NCI-H1092 (cell line): ENCODE data around the gene SERHL2.
A peak's percentile ranks its signal among the peaks of the same experiment; 100 is the strongest.
"Not testable (repeated sequence)": the region's sequence is repeated elsewhere in the genome, so short reads cannot be mapped to it uniquely, and the experiment has no call there.

Experiments
- DNase-seq: peaks from one replicate; lab custom pipeline; 2025; lab: John Stamatoyannopoulos, UW

The SERHL2 gene

DNA sequence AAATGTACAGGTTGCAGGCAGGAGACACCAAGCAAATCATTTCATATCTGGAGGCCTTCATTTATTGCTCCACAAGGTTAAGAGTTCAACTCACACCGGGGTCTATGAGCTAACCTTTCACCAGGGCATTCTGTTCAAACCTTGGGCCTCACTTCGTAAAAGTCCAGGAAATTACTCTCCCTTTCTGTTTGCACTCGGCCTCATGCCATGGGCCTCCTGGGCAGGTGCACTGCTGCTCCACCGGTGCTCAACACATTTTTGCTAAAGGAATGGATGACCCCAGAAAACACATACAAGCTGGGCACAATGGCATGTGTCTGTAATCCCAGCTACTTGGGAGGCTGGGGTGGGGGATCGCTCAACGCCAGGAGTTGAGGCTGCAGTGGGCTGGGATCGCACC is 17.6 kb upstream of the SERHL2 start:
- no peak for DNase-seq

DNA sequence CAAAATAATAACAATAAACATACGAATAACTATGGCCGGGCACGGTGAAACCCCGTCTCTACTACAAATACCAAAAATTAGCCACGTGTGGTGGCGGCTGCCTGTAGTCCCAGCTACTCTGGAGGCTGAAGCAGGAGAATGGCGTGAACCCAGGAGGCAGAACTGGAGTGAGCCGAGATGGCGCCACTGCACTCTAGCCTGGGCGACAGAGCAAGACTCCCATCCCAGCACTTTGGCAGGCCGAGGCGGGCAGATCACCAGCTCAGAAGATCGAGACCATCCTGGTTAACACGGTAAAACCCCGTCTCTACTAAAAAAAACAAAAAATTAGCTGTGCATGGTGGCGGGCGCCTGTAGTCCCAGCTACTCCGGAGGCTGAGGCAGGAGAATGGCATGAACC is 17.1 kb upstream of the SERHL2 start:
- DNase-seq = not testable (repeated sequence)

DNA sequence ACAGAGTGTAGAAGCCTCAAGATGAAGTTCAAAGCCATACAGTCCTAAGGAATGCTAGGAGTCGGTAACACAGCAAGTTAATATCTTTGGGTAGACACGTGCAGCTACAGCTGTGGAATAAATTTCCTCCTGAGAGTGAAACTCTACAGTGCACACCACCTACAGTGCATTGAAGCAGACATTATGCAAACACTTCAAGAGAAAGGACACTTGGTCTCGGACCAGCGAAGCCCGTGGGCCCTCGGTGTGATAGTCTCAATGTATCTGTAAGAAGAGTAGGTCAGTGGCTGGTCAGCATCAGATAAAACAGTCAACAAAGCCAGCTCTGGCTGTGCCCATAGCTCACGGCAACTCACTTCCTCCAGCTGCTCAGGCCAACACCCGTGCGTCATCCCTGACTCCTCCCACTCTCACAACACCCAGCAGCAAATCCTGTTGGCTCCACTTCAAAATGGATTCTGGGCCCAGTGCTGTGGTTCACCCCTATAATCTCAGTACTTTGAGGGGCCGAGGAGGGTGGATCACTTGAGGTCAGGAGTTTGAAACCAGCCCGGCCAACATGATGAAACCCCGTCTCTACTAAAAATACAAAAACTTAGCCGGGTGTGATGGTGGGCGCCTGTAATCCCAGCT is 16.4 kb upstream of the SERHL2 start:
- DNase-seq = not testable (repeated sequence)

DNA sequence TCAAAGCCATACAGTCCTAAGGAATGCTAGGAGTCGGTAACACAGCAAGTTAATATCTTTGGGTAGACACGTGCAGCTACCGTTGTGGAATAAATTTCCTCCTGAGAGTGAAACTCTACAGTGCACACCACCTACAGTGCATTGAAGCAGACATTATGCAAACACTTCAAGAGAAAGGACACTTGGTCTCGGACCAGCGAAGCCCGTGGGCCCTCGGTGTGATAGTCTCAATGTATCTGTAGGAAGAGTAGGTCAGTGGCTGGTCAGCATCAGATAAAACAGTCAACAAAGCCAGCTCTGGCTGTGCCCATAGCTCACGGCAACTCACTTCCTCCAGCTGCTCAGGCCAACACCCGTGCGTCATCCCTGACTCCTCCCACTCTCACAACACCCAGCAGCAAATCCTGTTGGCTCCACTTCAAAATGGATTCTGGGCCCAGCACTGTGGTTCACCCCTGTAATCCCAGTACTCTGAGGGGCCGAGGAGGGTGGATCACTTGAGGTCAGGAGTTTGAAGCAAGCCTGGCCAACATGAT is 14.5 kb upstream of the SERHL2 start:
- not testable (repeated sequence) for DNase-seq

DNA sequence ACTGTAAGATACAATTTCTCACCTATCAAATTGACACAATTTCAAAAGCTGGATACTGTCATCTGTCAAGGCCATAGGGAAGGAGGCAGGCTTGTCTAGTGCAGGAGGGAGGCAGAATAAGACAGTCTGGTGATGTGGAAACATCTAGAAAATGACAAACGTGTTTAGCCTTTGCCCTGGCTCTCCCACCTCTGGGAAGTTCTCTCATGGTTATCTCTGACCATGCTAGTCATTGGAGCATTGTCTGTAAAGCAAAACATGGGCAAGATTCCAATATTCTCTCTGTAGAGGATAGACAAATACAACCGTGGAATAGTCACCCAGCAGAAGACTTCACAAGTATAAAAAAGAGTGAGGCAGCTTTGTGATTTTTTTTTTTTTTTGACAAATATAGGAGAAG is 9.1 kb upstream of the SERHL2 start:
- peak; percentile 25 for DNase-seq

DNA sequence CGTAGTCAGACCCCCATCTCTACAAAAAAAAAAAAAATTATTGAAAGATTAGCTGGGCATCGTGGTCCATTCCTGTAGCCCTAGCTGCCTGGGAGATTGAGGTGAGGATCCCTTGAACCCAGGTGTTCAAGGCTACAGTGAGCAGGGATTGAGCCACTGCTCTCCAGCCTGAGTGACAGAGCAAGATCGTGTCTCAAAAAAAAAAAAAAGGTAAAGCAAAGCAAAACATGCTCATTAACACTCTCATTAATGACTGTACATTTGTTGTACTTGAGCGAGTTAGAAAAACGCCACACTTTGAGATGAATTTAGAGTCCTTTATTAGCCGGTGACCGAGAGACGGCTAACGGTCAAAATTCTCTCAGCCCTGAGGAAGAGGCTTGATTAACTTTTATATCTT is 6.2 kb upstream of the SERHL2 start:
- DNase-seq = no peak

DNA sequence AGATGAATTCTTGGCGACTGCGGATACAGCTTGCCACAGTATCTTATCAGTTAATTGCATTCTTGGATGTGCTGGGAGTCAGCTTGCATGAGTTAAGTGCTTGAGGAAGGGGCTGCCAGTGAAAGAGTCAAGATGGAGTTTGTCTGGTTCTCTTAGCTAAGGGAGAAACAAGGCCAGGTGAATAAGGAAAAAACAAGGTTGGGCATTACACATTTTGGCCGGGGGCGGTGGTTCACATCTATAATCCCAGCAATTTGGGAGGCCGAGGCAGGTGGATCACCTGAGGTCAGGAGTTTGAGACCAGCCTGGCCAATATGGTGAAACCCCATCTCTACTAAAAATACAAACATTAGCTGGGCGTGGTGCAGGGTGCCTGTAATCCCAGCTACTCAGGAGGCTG is 5.6 kb upstream of the SERHL2 start:
- not testable (repeated sequence) for DNase-seq

DNA sequence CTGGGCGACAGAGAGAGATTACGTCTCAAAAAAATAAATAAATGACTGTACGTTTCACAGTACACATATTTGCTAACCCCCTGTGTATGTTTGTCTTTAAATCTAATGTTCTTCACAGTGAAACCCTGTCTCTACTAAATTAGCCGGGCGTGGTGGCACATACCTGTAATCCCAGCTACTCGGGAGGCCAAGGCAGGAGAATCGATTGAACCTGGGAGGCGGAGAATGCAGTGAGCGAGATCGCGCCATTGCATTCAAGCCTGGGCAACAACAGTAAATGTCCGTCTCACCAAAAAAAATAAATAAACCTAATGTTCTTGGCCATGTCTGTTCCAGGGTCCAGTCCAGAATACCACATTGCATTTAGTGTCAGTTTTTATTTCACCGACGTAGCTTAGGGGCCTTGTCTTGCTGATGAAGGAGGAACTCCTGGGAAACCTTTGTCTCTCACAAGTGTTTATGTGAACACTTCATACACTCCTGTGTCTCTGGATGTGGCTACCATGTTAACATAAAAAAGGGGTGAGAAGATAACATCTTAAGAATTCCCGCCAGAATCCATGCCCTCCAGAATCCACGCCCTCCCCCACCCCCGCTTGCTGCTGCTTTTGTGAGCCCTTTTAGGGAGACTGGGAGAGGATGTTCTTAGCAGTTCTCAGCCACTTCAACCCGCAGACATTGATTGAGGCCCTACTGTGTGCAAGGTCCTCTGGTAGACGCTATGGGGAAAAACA is 5.0 kb upstream of the SERHL2 start:
- no peak for DNase-seq

DNA sequence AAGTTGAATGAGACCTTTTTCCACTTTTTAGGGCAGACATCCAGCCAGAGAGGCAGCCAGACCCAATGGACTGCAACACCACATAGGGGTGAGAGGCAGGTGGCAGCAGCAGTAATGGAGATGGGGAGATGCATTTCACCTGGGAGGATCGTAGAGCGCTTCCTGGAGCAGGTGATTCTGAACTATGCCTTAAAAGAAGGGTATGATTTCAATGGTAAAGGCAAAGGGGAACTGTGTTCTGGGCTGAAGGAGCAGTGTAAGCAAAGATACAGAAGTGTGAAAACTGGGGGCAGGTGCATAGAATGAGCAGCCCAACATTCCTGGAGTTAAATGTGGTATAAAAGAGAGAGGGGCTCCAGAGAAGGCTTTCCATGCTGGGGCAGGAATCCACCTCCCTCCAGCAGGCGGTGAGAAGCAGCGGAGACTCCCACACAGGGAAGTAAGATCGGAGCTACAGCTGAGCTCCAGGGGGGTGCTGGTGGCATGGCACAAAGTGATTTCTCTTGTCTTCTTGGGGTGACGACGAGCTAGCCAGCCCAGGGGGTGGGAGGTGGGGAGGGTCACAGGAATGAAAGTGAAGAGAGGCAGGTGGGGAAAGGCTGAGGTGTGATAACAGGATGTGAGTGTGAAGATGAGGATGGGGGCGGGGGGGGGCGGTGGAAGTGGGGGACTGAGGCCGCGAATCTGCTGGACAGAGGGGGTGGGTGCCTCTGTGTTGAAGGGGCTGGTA is 4.3 kb upstream of the SERHL2 start:
- no peak for DNase-seq

DNA sequence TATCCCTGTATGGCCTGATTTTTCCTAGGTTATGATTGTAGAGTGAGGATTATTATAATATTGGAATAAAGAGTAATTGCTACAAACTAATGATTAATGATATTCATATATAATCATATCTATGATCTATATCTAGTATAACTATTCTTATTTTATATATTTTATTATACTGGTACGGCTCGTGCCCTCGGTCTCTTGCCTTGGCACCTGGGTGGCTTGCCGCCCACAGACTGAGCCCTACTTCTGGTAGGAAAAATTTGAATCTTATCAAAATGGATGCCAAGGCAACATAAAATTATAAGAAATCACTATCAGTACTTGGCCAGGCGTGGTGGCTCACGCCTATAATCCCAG is 1.5 kb upstream of the SERHL2 start:
- DNase-seq = not testable (repeated sequence)

DNA sequence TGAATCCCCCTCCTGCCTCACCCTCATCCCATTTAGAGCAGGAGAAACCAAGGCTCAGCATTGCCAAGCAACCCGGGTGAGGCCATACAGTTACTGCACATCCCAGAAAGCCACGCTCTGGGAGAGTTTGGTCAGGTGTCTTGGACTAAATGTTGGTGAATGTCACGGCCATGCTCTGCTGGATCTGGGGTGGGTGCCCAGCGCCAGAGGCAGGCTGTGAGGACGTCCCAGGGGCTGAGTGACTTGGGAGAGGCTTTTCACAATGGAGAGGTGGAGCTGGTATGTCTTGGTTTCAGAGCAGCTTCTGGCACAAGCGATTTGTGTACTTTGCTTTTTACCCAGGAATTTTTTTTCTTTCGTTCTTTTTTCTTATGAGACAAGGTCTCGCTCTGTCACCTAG is 6.6 kb downstream of the SERHL2 start:
- no peak for DNase-seq

DNA sequence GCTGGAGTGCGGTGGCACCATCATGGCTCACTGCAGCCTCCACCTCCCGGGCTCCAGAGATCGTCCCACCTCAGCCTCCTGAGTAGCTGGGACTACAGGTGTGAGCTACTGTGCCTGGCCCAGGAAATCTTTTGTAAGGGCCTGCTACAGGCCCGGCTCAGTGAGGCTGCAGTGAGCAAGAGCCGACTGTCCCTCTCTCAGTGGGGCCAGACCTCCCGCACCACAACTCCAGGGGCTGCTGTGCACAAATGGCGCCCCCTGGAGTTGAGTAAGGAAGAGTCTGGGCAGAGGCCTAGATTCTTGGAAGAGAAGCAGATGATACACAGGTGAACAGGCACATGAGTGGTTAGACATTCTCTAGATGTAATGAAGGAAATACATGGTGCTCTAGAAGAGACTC is 7.0 kb downstream of the SERHL2 start:
- DNase-seq = no peak

DNA sequence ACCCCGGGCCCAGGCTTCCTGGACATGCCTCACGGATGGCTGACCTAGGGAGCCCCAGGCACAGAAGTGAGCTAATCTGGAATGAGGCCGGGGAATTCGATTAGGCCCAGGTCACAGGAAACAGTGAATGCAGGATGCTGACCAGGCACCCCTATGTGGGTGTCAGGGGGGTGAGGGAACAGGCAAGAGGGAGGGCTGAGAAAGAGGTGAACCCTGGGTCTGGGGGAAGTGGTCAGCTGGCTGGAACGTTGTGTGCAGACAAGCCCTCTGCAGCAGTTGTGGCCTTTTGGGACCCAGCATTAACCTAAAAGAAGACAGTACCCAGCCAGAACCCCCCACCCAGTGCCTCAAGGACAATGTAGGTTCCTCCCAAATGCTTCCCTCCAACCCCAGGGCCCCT is 8.1 kb downstream of the SERHL2 start:
- DNase-seq = no peak

DNA sequence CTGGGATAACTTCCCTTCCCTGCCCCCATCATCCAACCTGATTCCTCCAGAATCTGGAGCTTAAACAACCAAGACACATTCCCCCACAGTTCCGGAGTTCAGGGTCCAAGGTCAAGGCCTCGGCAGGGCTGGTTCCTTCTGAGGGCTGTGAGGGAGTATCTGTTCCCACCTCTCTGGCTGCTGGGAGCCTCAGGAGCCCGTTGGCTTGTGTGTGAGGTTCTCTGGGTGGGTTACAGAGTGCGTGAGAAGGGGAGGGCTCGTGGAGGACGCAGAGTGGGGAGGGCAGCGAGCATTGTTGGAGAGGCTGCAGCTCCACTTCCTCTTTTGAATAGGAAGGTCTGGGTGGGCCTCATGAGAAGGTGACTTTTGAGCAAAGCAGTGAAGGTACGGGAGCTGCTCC is 8.5 kb downstream of the SERHL2 start:
- no peak for DNase-seq

DNA sequence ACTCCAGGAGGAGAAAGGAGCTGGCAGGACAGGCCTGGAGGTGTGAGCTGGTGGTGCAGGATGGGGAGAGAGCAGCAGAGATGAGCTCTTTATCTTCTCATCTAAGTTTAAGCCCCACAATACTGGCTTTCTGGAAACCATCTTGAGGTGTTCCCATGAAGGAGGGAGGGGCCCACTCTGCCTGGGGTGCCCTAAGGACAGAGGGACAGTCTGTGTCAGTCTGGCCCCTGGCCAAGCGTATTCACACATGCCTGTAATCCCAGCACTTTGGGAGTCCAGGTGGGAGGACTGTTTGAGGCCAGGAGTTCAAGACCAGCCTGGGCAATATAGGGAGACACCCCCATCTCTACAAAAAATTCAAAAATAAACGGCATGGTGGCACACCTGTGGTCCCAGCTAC is 8.9 kb downstream of the SERHL2 start:
- no peak for DNase-seq

DNA sequence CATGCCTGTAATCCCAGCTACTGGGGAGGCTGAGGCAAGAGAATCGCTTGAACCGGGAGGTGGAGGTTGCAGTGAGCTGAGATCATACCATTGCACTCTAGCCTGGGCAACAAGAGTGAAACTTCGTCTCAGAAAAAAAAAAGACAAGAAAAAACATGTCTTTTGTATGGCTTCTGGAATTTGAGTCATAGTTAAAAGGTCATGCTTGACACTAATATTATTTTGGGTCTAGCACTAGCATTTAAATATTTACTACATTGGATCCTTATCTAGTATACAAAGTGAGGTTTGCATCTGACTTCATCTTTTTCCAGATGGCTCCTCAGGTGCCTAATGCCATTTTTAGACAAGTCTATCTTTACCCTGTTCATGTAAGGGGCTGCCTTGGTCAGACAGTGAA is 10.2 kb downstream of the SERHL2 start:
- not testable (repeated sequence) for DNase-seq

DNA sequence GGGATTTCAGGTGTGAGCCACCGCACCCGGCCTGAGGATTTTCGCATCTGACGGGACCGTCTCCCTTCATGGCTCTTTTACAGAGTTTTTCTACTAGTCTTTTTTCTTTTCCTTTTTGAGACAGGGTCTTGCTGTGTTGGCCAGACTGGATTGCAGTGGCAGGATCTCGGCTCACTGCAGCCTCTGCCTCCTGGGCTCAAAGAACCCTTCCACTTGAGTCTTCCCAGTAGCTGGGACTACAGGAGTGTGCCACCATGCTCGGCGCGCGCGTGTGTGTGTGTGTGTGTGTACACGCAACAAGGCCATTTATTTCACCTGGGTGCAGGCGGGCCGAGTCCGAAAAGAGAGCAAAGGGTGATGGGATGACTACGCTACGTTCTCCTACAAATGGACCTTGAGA is 10.9 kb downstream of the SERHL2 start:
- DNase-seq = no peak

DNA sequence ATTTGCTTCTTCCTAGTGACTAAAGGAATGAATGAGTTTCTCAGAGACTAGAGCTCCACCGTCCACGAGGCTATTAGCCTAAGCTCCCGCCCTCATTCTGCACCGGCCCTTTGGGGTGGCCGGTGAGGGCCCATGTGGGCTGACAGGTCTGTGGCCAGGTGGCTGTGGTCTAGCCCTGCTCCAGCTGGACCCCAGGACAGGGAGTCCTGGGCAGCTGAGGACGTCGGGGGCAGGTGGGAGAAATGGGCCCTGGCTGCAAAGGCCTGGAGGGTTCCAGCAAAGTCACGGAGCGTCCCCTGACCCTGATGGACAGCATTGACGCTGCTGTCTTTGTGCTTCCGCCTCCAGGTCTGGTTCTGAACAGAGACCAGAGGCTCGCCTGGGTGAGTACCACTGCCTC is 12.2 kb downstream of the SERHL2 start:
- DNase-seq = no peak

DNA sequence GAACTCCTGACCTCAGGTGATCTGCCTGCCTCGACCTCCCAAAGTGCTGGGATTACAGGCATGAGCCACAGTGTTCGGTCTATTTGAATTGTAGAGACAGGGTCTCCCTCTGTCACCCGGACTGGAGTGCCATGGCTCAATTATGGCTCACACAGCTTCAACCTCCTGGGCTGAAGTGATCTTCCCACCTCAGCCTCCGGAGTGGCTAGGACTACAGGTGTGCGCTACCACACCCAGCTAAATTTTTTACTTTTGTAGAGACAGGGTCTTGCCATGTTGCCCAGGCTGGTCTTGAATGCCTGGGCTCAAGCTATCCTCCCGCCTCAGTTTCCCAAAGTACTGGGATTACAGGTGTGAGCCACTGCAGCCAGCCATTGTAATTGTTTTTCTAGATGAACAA is 14.2 kb downstream of the SERHL2 start:
- DNase-seq = not testable (repeated sequence)

DNA sequence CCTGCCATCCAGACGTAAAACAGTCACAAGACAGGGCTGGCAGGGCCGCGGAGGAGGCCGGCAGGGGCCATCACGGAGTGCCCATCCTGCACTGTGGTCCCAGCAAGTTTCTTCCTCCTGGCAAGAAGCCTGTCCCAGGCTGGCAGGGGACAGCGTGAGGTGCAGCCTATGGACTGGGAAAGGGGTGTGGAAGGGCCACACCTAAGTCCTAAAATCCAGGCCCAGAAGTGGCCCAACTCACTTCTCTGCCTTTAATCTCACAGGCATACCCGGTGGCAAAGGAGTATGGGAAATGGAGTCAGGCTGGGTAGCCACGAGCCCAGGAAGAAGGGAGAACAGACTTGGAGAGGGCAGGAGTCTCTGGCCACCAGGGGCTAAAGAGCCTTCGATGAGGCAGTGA is 16.8 kb downstream of the SERHL2 start:
- DNase-seq = not testable (repeated sequence)

DNA sequence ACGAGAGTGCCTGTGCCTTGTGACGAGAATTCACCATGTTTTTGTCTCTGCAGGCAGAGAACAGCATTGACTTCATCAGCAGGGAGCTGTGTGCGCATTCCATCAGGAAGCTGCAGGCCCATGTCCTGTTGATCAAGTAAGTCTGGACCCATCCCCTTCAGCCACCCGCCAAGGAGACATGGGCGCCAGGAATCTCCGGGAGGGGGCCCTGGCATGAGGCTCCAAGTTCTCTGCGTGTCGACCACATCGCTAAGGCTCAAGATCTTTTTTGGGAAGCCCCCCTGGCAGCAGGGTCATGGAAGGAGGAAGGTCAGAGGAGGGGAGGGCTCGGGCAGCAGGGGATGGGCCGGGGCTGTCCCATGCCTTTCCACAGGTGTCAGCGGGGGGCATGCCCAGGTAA is 17.3 kb downstream of the SERHL2 start:
- DNase-seq = not testable (repeated sequence)

DNA sequence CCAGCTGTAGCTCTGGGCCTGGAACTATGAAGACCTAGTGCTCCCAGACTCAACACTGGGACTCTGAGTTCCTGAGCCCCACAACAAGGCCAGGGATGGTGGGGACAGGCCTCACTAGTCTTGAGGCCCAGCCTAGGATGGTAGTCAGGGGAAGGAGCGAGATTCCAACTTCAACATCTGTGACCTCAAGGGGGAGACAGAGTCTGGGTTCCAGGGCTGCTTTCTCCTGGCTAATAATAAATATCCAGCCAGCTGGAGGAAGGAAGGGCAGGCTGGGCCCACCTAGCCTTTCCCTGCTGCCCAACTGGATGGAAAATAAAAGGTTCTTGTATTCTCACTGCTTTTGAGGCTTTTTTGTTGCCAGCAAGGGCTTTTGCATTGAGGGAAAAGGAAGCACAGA is 20.3 kb downstream of the SERHL2 start:
- DNase-seq = not testable (repeated sequence)

DNA sequence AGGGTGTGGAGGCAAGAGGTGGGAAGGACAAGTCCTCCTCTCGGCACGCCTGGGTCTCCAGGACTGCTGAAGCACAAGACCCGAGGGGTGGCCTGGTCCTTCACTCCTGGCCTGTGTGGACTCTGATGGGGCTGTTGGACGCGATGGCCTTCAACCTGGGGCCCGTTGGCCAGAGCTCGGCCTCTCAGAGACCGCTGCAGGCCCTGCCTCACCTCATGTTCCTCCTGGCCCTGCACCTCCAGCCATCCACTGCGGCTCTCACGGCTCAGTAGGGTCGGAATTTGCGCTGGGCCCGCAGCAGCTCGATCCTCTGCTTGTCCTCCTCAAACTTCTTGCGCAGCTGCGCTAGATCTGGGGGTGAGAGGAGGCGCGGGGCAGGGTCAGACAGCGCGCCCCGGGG is 20.7 kb downstream of the SERHL2 start:
- not testable (repeated sequence) for DNase-seq
